GM23338 (cell line): ENCODE data around the gene CDK14. TPM values are rescaled to one million over a fixed set of nuclear protein-coding genes. Genes with fewer than 3 reads are reported as not detected.

ENCODE experiments used
- ATAC-seq: fragments of 200-7000 bp; cut with Tn5 transposase; 3 replicates; pipeline ENCODE4 v1.9.1; 2020
- DNase-seq: peaks from one replicate; pipeline ENCODE4 v3.0.0-alpha.2; 2015; ENCODE audit warnings: low spot score
- H2AFZ ChIP-seq: fragments of 200-600 bp; sonication (generic); 2 replicates; pipeline ENCODE4 v1.8.0; 2016; ENCODE audit warnings: antibody characterized with exemption, mild to moderate bottlenecking, moderate library complexity
- H3F3A ChIP-seq: fragments of 200-600 bp; sonication (generic); replicated peaks from 2 replicates; pipeline ENCODE4 v1.8.0; 2017; ENCODE audit warnings: antibody characterized with exemption, mixed run types, low read depth
- H3K27ac ChIP-seq: fragments of 200-600 bp; sonication (generic); 2 replicates; pipeline ENCODE4 v1.6.1; 2016; ENCODE audit warnings: low read depth
- H3K27me3 ChIP-seq: fragments of 200-600 bp; sonication (generic); 2 replicates; pipeline ENCODE4 v1.8.0; 2016; ENCODE audit warnings: mild to moderate bottlenecking, mixed run types, moderate library complexity; ENCODE audit not compliant: insufficient read depth
- H3K36me3 ChIP-seq: fragments of 200-600 bp; sonication (generic); 2 replicates; pipeline ENCODE4 v1.8.0; 2016; ENCODE audit warnings: mild to moderate bottlenecking; ENCODE audit not compliant: insufficient read depth
- H3K4me1 ChIP-seq: fragments of 200-600 bp; sonication (generic); 2 replicates; pipeline ENCODE4 v1.8.0; 2016; ENCODE audit warnings: mild to moderate bottlenecking, moderate library complexity; ENCODE audit not compliant: insufficient read depth
- H3K4me2 ChIP-seq: fragments of 200-600 bp; sonication (generic); 2 replicates; pipeline ENCODE4 v1.7.1; 2017; ENCODE audit warnings: mixed run types
- H3K4me3 ChIP-seq: fragments of 200-600 bp; sonication (generic); 2 replicates; pipeline ENCODE4 v1.6.1; 2016; ENCODE audit warnings: mixed run types
- H3K79me2 ChIP-seq: fragments of 200-600 bp; sonication (generic); replicated peaks from 2 replicates; pipeline ENCODE4 v1.8.0; 2017; ENCODE audit warnings: mild to moderate bottlenecking; ENCODE audit not compliant: insufficient read depth
- H3K9me2 ChIP-seq: fragments of 200-600 bp; sonication (generic); 2 replicates; pipeline ENCODE4 v1.8.0; 2017; ENCODE audit not compliant: insufficient read depth
- H4K20me1 ChIP-seq: fragments of 200-600 bp; sonication (generic); replicated peaks from 2 replicates; pipeline ENCODE4 v1.8.0; 2017; ENCODE audit warnings: mild to moderate bottlenecking; ENCODE audit not compliant: insufficient read depth
- H3K27ac Mint-ChIP-seq: 2 replicates; pipeline ENCODE4 v1.8.0; 2020; ENCODE audit warnings: inconsistent platforms, mild to moderate bottlenecking, moderate library complexity, mixed read lengths
- H3K27me3 Mint-ChIP-seq: 3 replicates; pipeline ENCODE4 v1.8.0; 2022; ENCODE audit warnings: low read depth, mild to moderate bottlenecking, moderate library complexity, mixed read lengths, inconsistent platforms; ENCODE audit not compliant: insufficient read depth, poor library complexity
- H3K36me3 Mint-ChIP-seq: 3 replicates; pipeline ENCODE4 v1.8.0; 2021; ENCODE audit warnings: low read depth, mild to moderate bottlenecking, inconsistent platforms, moderate library complexity, mixed read lengths
- H3K4me1 Mint-ChIP-seq: 3 replicates; pipeline ENCODE4 v1.8.0; 2020; ENCODE audit warnings: mild to moderate bottlenecking, inconsistent platforms, mixed read lengths
- H3K4me3 Mint-ChIP-seq: 3 replicates; pipeline ENCODE4 v1.8.0; 2021; ENCODE audit warnings: moderate library complexity, mild to moderate bottlenecking, inconsistent platforms, mixed read lengths
- H3K9me3 Mint-ChIP-seq: 3 replicates; pipeline ENCODE4 v1.8.0; 2020; ENCODE audit warnings: moderate library complexity, mild to moderate bottlenecking, inconsistent platforms, mixed read lengths
- CREB1 ChIP-seq: fragments of 250-450 bp; sonication (Bioruptor Pico); IDR thresholded peaks from 2 replicates; pipeline ENCODE4 v1.5.0; 2020; ENCODE audit warnings: low read depth, mild to moderate bottlenecking, moderate library complexity
- EZH2 ChIP-seq: fragments of 200-600 bp; sonication (generic); IDR thresholded peaks from one replicate; pipeline ENCODE4 v1.8.0; 2017; ENCODE audit warnings: antibody characterized with exemption, mild to moderate bottlenecking, low read depth; ENCODE audit not compliant: unreplicated experiment
- EZH2phosphoT487 ChIP-seq: fragments of 200-600 bp; sonication (generic); IDR thresholded peaks from one replicate; pipeline ENCODE4 v1.8.1; 2018; ENCODE audit warnings: antibody characterized with exemption; ENCODE audit not compliant: unreplicated experiment
- JUNB ChIP-seq: IDR thresholded peaks from one replicate; pipeline ENCODE4 v1.6.1; 2016; ENCODE audit warnings: antibody characterized with exemption; ENCODE audit not compliant: unreplicated experiment
- POLR2AphosphoS5 ChIP-seq: IDR thresholded peaks from 2 replicates; pipeline ENCODE4 v1.6.1; 2016; ENCODE audit warnings: antibody characterized with exemption, low read depth
- STAT1 ChIP-seq: IDR thresholded peaks from one replicate; pipeline ENCODE4 v1.6.1; 2016; ENCODE audit warnings: antibody characterized with exemption; ENCODE audit not compliant: unreplicated experiment
- ZNF114 ChIP-seq: fragments of 250-450 bp; sonication (Bioruptor Pico); IDR thresholded peaks from 2 replicates; pipeline ENCODE4 v1.5.0; 2020; ENCODE audit warnings: mild to moderate bottlenecking, moderate library complexity
- ZNF331 ChIP-seq: fragments of 250-450 bp; sonication (Bioruptor Pico); IDR thresholded peaks from 2 replicates; pipeline ENCODE4 v1.5.0; 2020; ENCODE audit warnings: low read depth, mild to moderate bottlenecking, moderate library complexity
- polyA plus RNA-seq: library from polyadenylated mRNA; unstranded; fragments of >200 nt; fragmentation: Nextera tagmentation; extraction: Ambion mirVana; gene quantifications from 2 replicates; pipeline ENCODE4 v1.2.1, GENCODE V29; 2016
- total RNA-seq: library from RNA; depleted of rRNA; stranded (reverse); fragments of >200 nt; shearing (Covaris generic); gene quantifications from 2 replicates; pipeline ENCODE4 v1.2.3, GENCODE V29; 2014
- TF ChIP-seq, protein P1 (sequence below): IDR thresholded peaks from 2 replicates; pipeline ENCODE4 v1.6.1; 2016; ENCODE audit warnings: antibody characterized with exemption
- TF ChIP-seq, protein P2 (sequence below): IDR thresholded peaks from one replicate; pipeline ENCODE4 v1.6.1; 2018; ENCODE audit warnings: antibody characterized with exemption; ENCODE audit not compliant: unreplicated experiment
- TF ChIP-seq, protein P3 (sequence below), 2 experiments: fragments of 200-600 bp in 1 of 2; sonication (generic) in 1 of 2; conservative IDR thresholded peaks; 2 replicates each; pipeline versions ENCODE4 v1.5.1 to v1.6.1; 2016 to 2017; ENCODE audit warnings: antibody characterized with exemption in 2 of 2, low read depth in 2 of 2, mild to moderate bottlenecking in 2 of 2, moderate library complexity in 1 of 2

Gene CDK14
- total and polyA plus RNA-seq, 2 experiments from 2014 or later = 11.2 to 24.0 TPM

DNA sequence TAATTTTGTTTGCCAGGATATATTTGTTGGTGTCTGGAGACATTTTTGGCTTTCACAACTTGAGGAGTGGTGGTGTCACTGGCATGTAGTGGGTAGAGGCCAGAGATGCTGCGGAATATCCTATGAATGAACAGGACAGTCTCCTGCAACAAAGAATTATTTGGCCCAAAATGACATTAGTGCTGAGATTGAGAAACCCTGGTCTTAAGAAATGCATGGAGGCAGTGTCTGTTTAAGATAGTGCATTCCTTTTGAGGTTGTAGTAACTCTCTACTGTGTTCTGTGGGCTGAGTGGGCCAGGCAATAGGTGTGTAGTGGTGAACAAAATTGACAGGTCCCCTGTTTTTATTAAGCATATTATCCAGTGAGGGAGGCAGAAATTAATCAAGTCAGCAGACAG, 165.5 kb downstream of the CDK14 start (continued):
- TF ChIP-seq ZNF331 (CRISPR knock-in tag) (no peak), EZH2 (no peak), CREB1 (CRISPR knock-in tag) (no peak), STAT1 (no peak), POLR2AphosphoS5 (no peak), JUNB (no peak), EZH2phosphoT487 (no peak)
- TF ChIP-seq, protein P1, sequence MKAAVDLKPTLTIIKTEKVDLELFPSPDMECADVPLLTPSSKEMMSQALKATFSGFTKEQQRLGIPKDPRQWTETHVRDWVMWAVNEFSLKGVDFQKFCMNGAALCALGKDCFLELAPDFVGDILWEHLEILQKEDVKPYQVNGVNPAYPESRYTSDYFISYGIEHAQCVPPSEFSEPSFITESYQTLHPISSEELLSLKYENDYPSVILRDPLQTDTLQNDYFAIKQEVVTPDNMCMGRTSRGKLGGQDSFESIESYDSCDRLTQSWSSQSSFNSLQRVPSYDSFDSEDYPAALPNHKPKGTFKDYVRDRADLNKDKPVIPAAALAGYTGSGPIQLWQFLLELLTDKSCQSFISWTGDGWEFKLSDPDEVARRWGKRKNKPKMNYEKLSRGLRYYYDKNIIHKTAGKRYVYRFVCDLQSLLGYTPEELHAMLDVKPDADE = no peak
- TF ChIP-seq, protein P2, sequence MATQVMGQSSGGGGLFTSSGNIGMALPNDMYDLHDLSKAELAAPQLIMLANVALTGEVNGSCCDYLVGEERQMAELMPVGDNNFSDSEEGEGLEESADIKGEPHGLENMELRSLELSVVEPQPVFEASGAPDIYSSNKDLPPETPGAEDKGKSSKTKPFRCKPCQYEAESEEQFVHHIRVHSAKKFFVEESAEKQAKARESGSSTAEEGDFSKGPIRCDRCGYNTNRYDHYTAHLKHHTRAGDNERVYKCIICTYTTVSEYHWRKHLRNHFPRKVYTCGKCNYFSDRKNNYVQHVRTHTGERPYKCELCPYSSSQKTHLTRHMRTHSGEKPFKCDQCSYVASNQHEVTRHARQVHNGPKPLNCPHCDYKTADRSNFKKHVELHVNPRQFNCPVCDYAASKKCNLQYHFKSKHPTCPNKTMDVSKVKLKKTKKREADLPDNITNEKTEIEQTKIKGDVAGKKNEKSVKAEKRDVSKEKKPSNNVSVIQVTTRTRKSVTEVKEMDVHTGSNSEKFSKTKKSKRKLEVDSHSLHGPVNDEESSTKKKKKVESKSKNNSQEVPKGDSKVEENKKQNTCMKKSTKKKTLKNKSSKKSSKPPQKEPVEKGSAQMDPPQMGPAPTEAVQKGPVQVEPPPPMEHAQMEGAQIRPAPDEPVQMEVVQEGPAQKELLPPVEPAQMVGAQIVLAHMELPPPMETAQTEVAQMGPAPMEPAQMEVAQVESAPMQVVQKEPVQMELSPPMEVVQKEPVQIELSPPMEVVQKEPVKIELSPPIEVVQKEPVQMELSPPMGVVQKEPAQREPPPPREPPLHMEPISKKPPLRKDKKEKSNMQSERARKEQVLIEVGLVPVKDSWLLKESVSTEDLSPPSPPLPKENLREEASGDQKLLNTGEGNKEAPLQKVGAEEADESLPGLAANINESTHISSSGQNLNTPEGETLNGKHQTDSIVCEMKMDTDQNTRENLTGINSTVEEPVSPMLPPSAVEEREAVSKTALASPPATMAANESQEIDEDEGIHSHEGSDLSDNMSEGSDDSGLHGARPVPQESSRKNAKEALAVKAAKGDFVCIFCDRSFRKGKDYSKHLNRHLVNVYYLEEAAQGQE = no peak

DNA sequence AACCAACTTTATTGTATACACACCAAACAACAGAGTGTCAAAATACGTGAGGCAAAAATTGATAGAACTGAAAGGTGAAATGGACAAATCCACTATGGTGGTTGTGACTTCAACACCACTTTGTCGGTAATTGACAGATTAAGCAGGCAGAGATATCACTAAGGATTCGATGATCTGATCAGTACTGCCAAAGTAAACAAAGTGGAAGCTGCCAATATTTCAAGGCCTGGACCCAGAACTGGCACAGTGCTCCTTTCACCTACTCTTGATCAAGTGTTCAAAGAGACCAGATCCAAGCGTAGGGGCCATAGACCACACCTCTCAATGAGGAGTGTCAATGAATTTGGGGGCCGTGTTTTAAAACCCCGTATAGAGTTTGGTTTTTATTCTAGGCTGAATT, 167.0 kb downstream of the CDK14 start:
- Mint-ChIP-seq H3K27ac (no peak overlapping the region), H3K36me3 (no peaks in the 10 kb centered on the region), H3K4me3 (no peak overlapping the region), H3K27me3 (peaks cover 4% of the 10 kb centered on the region), H3K9me3 (no peaks in the 10 kb centered on the region), H3K4me1 (peaks cover 31% of the 10 kb centered on the region)
- Histone ChIP-seq H2AFZ (no peak overlapping the region), H3K4me3 (no peak overlapping the region), H4K20me1 (no peaks in the 10 kb centered on the region; the same call in 1 of the 2 replicates), H3K9me2 (no peaks in the 10 kb centered on the region), H3K4me2 (no peak overlapping the region), H3K36me3 (no peaks in the 10 kb centered on the region), H3K27ac (no peak overlapping the region), H3F3A (no peaks in the 10 kb centered on the region), H3K4me1 (peaks cover 16% of the 10 kb centered on the region), H3K79me2 (0 out of 2 replicates have a peak, but pooled peaks cover 1% of the 10 kb centered on the region), H3K27me3 (no peaks in the 10 kb centered on the region)
- ATAC-seq (no peak), DNase-seq (no peak)
- TF ChIP-seq EZH2 (no peak), ZNF114 (CRISPR knock-in tag) (no peak), EZH2phosphoT487 (no peak), JUNB (no peak), CREB1 (CRISPR knock-in tag) (no peak)
- TF ChIP-seq, protein P2 = no peak
- TF ChIP-seq, protein P1 = no peak
- TF ChIP-seq, protein P3, sequence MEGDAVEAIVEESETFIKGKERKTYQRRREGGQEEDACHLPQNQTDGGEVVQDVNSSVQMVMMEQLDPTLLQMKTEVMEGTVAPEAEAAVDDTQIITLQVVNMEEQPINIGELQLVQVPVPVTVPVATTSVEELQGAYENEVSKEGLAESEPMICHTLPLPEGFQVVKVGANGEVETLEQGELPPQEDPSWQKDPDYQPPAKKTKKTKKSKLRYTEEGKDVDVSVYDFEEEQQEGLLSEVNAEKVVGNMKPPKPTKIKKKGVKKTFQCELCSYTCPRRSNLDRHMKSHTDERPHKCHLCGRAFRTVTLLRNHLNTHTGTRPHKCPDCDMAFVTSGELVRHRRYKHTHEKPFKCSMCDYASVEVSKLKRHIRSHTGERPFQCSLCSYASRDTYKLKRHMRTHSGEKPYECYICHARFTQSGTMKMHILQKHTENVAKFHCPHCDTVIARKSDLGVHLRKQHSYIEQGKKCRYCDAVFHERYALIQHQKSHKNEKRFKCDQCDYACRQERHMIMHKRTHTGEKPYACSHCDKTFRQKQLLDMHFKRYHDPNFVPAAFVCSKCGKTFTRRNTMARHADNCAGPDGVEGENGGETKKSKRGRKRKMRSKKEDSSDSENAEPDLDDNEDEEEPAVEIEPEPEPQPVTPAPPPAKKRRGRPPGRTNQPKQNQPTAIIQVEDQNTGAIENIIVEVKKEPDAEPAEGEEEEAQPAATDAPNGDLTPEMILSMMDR (conservative IDR thresholded peaks at IDR 0.05; ENCODE audit: low read depth in 2 of 2) = no peak
